Activated CD8-positive, alpha-beta T cell treated with anti-CD3 and anti-CD28 coated beads for 36 hours (primary cell): ENCODE measurements around the gene CHST11. TPM values are rescaled to one million over a fixed set of nuclear protein-coding genes. Genes with fewer than 3 reads are reported as not detected.

Experiments
- ATAC-seq: fragments of 200-7000 bp; cut with Tn5 transposase; one replicate; pipeline ENCODE4 v1.10.0; 2021; ENCODE audit warnings: mild to moderate bottlenecking, moderate library complexity
- CTCF ChIA-PET: fragments of 350-600 bp; sonication (Branson Sonifier 250); formaldehyde crosslinking; loops from one replicate; lab custom pipeline; 2021; ENCODE audit warnings: antibody characterized with exemption; lab: Charles Lee
- POLR2A ChIA-PET: fragments of 350-600 bp; sonication (Branson Sonifier 250); formaldehyde crosslinking; loops from one replicate; lab custom pipeline; 2021; ENCODE audit warnings: antibody characterized with exemption; lab: Charles Lee
- DNase-seq: peaks from one replicate; pipeline ENCODE4 v3.0.0-alpha.2; 2020
- H3K27ac Mint-ChIP-seq: one replicate; pipeline ENCODE4 v1.8.0; 2021; ENCODE audit warnings: mild to moderate bottlenecking, mixed read lengths
- H3K27me3 Mint-ChIP-seq: one replicate; pipeline ENCODE4 v1.8.0; 2021; ENCODE audit warnings: mixed read lengths
- H3K36me3 Mint-ChIP-seq: one replicate; pipeline ENCODE4 v1.8.0; 2021; ENCODE audit warnings: low read depth, mixed read lengths
- H3K4me1 Mint-ChIP-seq: one replicate; pipeline ENCODE4 v1.8.0; 2021; ENCODE audit warnings: low read depth, mixed read lengths
- H3K4me3 Mint-ChIP-seq: one replicate; pipeline ENCODE4 v1.8.0; 2021; ENCODE audit warnings: mild to moderate bottlenecking, moderate library complexity, mixed read lengths
- H3K9me3 Mint-ChIP-seq: one replicate; pipeline ENCODE4 v1.8.0; 2021; ENCODE audit warnings: mixed read lengths
- CTCF ChIP-seq: fragments of 200-600 bp; IDR thresholded peaks from one replicate; pipeline ENCODE4 v1.8.0; 2022; ENCODE audit warnings: antibody characterized with exemption, mild to moderate bottlenecking
- intact Hi-C: fragments of 100-400 bp; cut with micrococcal nuclease; formaldehyde crosslinking; loops from one replicate; pipeline ENCODE4 v1.10.0; 2022
- total RNA-seq, 2 experiments: library from RNA; stranded (reverse); gene quantifications; one replicate each; pipeline ENCODE4 v1.2.3, GENCODE V29; 2021

Gene CHST11
- total RNA-seq, 2 experiments from 2014 or later: 30.9 to 33.9 TPM

- Mint-ChIP-seq H3K27me3 (no peaks in the 10 kb centered on the region), H3K27ac (no peak overlapping the region), H3K4me1 (peaks cover 17% of the 10 kb centered on the region), H3K9me3 (peaks cover 3% of the 10 kb centered on the region), H3K4me3 (no peak overlapping the region), H3K36me3 (no peaks in the 10 kb centered on the region)
- ChIA-PET CTCF (interaction anchor here (1.2 to 1.7 kb wide), 2 partner anchors 13 to 70 kb away, joined by 5 to 6 read pairs; no protein-coding TSS in a partner anchor), POLR2A (no interaction called here)
- ATAC-seq (no peak), DNase-seq (no peak)
- TF ChIP-seq CTCF: no peak
- intact Hi-C loops: no loop called here
Observed at GRCh38 chr12:104452087-104452486, 4.7 kb upstream of the CHST11 start.

GRCh38 chr12:104453133-104453532 lies 3.6 kb upstream of the CHST11 start:
- Mint-ChIP-seq H3K36me3 (no peaks in the 10 kb centered on the region), H3K27me3 (no peaks in the 10 kb centered on the region), H3K27ac (no peak overlapping the region), H3K9me3 (peaks cover 3% of the 10 kb centered on the region), H3K4me3 (no peak overlapping the region), H3K4me1 (peaks cover 17% of the 10 kb centered on the region)
- intact Hi-C loops: no loop called here
- TF ChIP-seq CTCF: no peak
- ChIA-PET CTCF (no interaction called here), POLR2A (no interaction called here)
- ATAC-seq (no peak), DNase-seq (no peak)

GRCh38 chr12:104454997-104455396 lies 1.8 kb upstream of the CHST11 start:
- CTCF ChIA-PET: no interaction called here
- peaks cover 3% of the 10 kb centered on the region for H3K9me3 Mint-ChIP-seq

GRCh38 chr12:104455578-104456416 lies 951 bp upstream of the CHST11 start:
- peaks cover 8% of the 10 kb centered on the region for H3K36me3 Mint-ChIP-seq
- POLR2A ChIA-PET: interaction anchor here (0.9 to 5.4 kb wide), 7 partner anchors 16 to 291 kb away, joined by 3 to 30 read pairs (median 4); no protein-coding TSS in a partner anchor

More at GRCh38 chr12:104454997-104455396, 1.8 kb upstream of the CHST11 start:
- intact Hi-C loops: loop anchor here (5.0 kb wide), 3 partner anchors 37 to 232 kb away; no protein-coding TSS in a partner anchor
- Mint-ChIP-seq H3K27ac (no peak overlapping the region), H3K27me3 (no peaks in the 10 kb centered on the region), H3K36me3 (peaks cover 6% of the 10 kb centered on the region), H3K4me3 (no peak overlapping the region), H3K4me1 (peaks cover 26% of the 10 kb centered on the region)
- no peak for ATAC-seq
- no peak for TF ChIP-seq CTCF
- POLR2A ChIA-PET: no interaction called here
- no peak for DNase-seq

More at GRCh38 chr12:104455578-104456416, 951 bp upstream of the CHST11 start:
- intact Hi-C loops: loop anchor here (2.0 to 5.0 kb wide), 4 partner anchors 37 to 232 kb away; no protein-coding TSS in a partner anchor
- peak overlapping the region; percentile 87 for H3K27ac Mint-ChIP-seq
- peaks cover 33% of the 10 kb centered on the region for H3K4me1 Mint-ChIP-seq
- CTCF ChIA-PET: interaction anchor here (1.3 to 6.7 kb wide), 6 partner anchors 9 to 114 kb away, joined by 3 to 40 read pairs (median 10); no protein-coding TSS in a partner anchor
- DNase-seq (peak; percentile 23), ATAC-seq (no peak)
- no peak for TF ChIP-seq CTCF
- H3K9me3 Mint-ChIP-seq: peaks cover 3% of the 10 kb centered on the region
- no peaks in the 10 kb centered on the region for H3K27me3 Mint-ChIP-seq
- peak overlapping the region; percentile 83 for H3K4me3 Mint-ChIP-seq
